Panc1 (cell line): ENCODE measurements around the gene TMPRSS3. TPM values are rescaled to one million over a fixed set of nuclear protein-coding genes. Genes with fewer than 3 reads are reported as not detected.

Experiments used
- ATAC-seq: fragments of 200-7000 bp; cut with Tn5 transposase; 2 replicates; pipeline ENCODE4 v1.9.1; 2020; ENCODE audit warnings: mild to moderate bottlenecking, moderate library complexity
- BruUV-seq: library from RNA; stranded (reverse); fragments of 400-500 nt; replicated peaks from 2 replicates; lab custom pipeline; 2021; lab: Mats Ljungman, UMichigan
- CTCF ChIA-PET: fragments of 300-600 bp; sonication (Branson Sonifier 250); formaldehyde crosslinking; loops from one replicate; lab custom pipeline; 2022; ENCODE audit warnings: antibody characterized with exemption; lab: Charles Lee
- POLR2A ChIA-PET: fragments of 300-600 bp; sonication (Branson Sonifier 250); formaldehyde crosslinking; loops from one replicate; lab custom pipeline; 2022; ENCODE audit warnings: antibody characterized with exemption; lab: Charles Lee
- DNase-seq: peaks from one replicate; pipeline ENCODE4 v3.0.0-alpha.2; 2010; ENCODE audit warnings: low read depth, low spot score
- H3K27ac ChIP-seq: 2 replicates; pipeline ENCODE4 v1.5.1; 2011; ENCODE audit warnings: mild to moderate bottlenecking, low read length, inconsistent platforms
- H3K27me3 ChIP-seq: fragments of 200-500 bp; sonication (Bioruptor generic); 2 replicates; pipeline ENCODE4 v1.6.0; 2014; ENCODE audit warnings: low read length, inconsistent platforms; ENCODE audit not compliant: control insufficient read depth, insufficient read depth
- H3K36me3 ChIP-seq: fragments of 200-500 bp; sonication (Bioruptor generic); 2 replicates; pipeline ENCODE4 v1.5.1; 2014; ENCODE audit warnings: inconsistent platforms, mild to moderate bottlenecking, low read length, moderate library complexity; ENCODE audit not compliant: control insufficient read depth, insufficient read depth
- H3K4me1 ChIP-seq: 2 replicates; pipeline ENCODE4 v1.5.1; 2011; ENCODE audit warnings: inconsistent platforms, mild to moderate bottlenecking, low read length, moderate library complexity; ENCODE audit not compliant: control insufficient read depth, insufficient read depth
- H3K4me3 ChIP-seq, 2 experiments: 2 replicates each; pipeline ENCODE4 v1.5.1; 2011 to 2012; ENCODE audit warnings: low read depth in 2 of 2, low read length in 2 of 2, mild to moderate bottlenecking in 2 of 2, inconsistent platforms in 1 of 2, moderate library complexity in 1 of 2
- H3K9me3 ChIP-seq: fragments of 200-500 bp; sonication (Bioruptor generic); 2 replicates; pipeline ENCODE4 v1.5.1; 2014; ENCODE audit warnings: low read depth, mild to moderate bottlenecking, inconsistent platforms, low read length, moderate library complexity; ENCODE audit not compliant: control insufficient read depth, insufficient read depth
- POLR2AphosphoS5 ChIP-seq: IDR thresholded peaks from 2 replicates; pipeline ENCODE4 v1.6.1; 2012; ENCODE audit warnings: mild to moderate bottlenecking, low read depth, low read length, moderate library complexity
- SIN3A ChIP-seq: IDR thresholded peaks from 2 replicates; pipeline ENCODE4 v1.6.1; 2012; ENCODE audit warnings: low read depth, mild to moderate bottlenecking, low read length, moderate library complexity, borderline replicate concordance; ENCODE audit not compliant: insufficient read depth
- TCF7L2 ChIP-seq: IDR thresholded peaks from 2 replicates; pipeline ENCODE4 v1.6.1; 2011; ENCODE audit warnings: mild to moderate bottlenecking, low read depth, low read length, inconsistent platforms
- in situ Hi-C: cut with HindIII; loops from 2 replicates; pipeline ENCODE4 v1.10.0; 2016; ENCODE audit warnings: low sequenced_read_pairs, low pct_unique_long_range_greater_than_20kb
- intact Hi-C: fragments of 100-400 bp; cut with micrococcal nuclease; formaldehyde crosslinking; loops from one replicate; pipeline ENCODE4 v1.10.0; 2022; ENCODE audit not compliant: unreplicated experiment
- total RNA-seq: library from RNA; stranded (reverse); gene quantifications from one replicate; pipeline ENCODE4 v1.2.1, GENCODE V29; 2021; ENCODE audit not compliant: unreplicated experiment
- TF ChIP-seq, protein P1 (sequence below), 2 experiments: IDR thresholded peaks; 2 replicates each; pipeline ENCODE4 v1.6.1; 2011 to 2012; ENCODE audit warnings: low read depth in 2 of 2, control low read depth in 1 of 2, low read length in 1 of 2, mild to moderate bottlenecking in 1 of 2, moderate library complexity in 1 of 2; ENCODE audit not compliant: insufficient read depth in 1 of 2
- TF ChIP-seq, protein P2 (sequence below): fragments of 450-650 bp; IDR thresholded peaks from 2 replicates; pipeline ENCODE4 v1.5.1; 2017; ENCODE audit warnings: mild to moderate bottlenecking

The TMPRSS3 gene
- total RNA-seq, 1 experiment from 2014 or later = not detected

DNA sequence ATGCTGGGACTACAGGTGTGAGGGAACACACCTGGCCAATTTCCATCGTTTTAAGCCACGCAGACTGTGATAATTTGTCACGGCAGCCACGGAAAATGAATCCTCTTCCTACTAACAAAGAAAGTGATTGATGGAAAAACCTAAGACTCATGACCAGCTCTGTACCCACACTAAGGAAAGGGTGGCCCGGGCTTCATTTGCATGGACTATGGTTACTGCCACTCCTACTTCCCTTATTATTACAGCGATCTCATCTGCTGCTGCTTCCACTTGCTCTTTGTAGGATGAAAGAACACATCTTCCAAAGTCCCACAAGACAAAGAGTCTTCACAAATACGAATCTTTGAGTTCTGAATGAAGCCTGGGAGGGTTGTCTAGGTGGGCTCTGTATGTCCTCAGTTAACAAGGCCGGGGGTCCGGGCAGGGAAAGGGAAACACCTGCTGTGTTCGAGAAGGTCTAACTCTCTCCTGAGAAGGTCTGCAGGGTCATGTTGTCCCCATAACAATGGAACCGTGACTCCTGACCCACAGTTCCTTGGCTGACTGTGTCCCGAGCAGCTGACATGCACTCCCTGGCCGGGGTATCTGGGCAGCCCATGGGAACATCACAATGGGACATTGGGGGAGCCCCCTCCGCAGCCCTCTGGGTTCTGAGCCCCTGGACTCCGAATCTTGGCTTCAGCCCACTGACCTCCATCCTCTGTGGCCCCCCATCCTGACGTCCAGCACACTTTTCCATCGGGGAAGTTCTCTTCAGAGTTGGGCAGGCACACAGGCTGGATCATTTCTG, 16.2 kb downstream of the TMPRSS3 start:
- ATAC-seq (no peak), DNase-seq (no peak)
- Histone ChIP-seq H3K27me3 (no peaks in the 10 kb centered on the region), H3K4me1 (no peaks in the 10 kb centered on the region), H3K4me3 (no peak overlapping the region), H3K36me3 (no peaks in the 10 kb centered on the region), H3K27ac (no peak overlapping the region), H3K9me3 (no peaks in the 10 kb centered on the region)
- BruUV-seq = no TSS peak
- in situ Hi-C loops = no loop called here
- ChIA-PET CTCF (no interaction called here), POLR2A (no interaction called here)
- TF ChIP-seq, protein P1, sequence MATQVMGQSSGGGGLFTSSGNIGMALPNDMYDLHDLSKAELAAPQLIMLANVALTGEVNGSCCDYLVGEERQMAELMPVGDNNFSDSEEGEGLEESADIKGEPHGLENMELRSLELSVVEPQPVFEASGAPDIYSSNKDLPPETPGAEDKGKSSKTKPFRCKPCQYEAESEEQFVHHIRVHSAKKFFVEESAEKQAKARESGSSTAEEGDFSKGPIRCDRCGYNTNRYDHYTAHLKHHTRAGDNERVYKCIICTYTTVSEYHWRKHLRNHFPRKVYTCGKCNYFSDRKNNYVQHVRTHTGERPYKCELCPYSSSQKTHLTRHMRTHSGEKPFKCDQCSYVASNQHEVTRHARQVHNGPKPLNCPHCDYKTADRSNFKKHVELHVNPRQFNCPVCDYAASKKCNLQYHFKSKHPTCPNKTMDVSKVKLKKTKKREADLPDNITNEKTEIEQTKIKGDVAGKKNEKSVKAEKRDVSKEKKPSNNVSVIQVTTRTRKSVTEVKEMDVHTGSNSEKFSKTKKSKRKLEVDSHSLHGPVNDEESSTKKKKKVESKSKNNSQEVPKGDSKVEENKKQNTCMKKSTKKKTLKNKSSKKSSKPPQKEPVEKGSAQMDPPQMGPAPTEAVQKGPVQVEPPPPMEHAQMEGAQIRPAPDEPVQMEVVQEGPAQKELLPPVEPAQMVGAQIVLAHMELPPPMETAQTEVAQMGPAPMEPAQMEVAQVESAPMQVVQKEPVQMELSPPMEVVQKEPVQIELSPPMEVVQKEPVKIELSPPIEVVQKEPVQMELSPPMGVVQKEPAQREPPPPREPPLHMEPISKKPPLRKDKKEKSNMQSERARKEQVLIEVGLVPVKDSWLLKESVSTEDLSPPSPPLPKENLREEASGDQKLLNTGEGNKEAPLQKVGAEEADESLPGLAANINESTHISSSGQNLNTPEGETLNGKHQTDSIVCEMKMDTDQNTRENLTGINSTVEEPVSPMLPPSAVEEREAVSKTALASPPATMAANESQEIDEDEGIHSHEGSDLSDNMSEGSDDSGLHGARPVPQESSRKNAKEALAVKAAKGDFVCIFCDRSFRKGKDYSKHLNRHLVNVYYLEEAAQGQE (IDR thresholded peaks at IDR 0.05; ENCODE audit: insufficient read depth in 1 of 2, low read depth in 2 of 2, low read length in 1 of 2) = no peak
- TF ChIP-seq TCF7L2 = no peak
- no peak for TF ChIP-seq SIN3A
- TF ChIP-seq POLR2AphosphoS5 = no peak
- TF ChIP-seq, protein P2, sequence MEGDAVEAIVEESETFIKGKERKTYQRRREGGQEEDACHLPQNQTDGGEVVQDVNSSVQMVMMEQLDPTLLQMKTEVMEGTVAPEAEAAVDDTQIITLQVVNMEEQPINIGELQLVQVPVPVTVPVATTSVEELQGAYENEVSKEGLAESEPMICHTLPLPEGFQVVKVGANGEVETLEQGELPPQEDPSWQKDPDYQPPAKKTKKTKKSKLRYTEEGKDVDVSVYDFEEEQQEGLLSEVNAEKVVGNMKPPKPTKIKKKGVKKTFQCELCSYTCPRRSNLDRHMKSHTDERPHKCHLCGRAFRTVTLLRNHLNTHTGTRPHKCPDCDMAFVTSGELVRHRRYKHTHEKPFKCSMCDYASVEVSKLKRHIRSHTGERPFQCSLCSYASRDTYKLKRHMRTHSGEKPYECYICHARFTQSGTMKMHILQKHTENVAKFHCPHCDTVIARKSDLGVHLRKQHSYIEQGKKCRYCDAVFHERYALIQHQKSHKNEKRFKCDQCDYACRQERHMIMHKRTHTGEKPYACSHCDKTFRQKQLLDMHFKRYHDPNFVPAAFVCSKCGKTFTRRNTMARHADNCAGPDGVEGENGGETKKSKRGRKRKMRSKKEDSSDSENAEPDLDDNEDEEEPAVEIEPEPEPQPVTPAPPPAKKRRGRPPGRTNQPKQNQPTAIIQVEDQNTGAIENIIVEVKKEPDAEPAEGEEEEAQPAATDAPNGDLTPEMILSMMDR = no peak
- intact Hi-C loops = loop anchor here (10.0 kb wide), 1 partner anchor 235 kb away; no protein-coding TSS in a partner anchor

DNA sequence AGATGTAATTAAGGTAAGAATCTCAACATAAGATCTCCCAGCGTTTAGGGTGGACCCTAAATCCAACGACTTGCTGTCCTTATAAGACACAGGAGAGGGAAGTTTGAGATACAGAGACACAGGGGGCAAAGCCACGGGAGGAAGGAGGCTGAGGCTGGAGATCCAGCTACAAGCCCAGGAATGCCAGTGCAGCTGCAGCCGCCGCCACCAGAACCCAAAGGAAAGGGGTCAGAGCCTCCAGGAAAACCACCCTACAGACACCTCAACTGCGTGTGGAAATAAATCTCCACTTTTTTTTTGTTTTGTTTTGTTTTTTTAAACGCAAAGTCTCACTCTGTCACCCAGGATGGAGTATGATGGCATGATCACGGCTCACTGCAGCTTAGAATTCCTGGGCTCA, 17.4 kb downstream of the TMPRSS3 start:
- H3K4me1 ChIP-seq = no peaks in the 10 kb centered on the region
- no peaks in the 10 kb centered on the region for H3K36me3 ChIP-seq
- ChIA-PET CTCF (interaction anchor here (0.5 kb wide), 1 partner anchor 69 kb away, joined by 10 read pairs; no protein-coding TSS in a partner anchor), POLR2A (no interaction called here)
- no peaks in the 10 kb centered on the region for H3K27me3 ChIP-seq
- no peak for ATAC-seq
- no peaks in the 10 kb centered on the region for H3K9me3 ChIP-seq
- BruUV-seq = no TSS peak
- DNase-seq = no peak
- H3K27ac ChIP-seq = no peak overlapping the region
- H3K4me3 ChIP-seq = no peak overlapping the region
- in situ Hi-C loops = no loop called here
- TF ChIP-seq, protein P2 = no peak
- no peak for TF ChIP-seq POLR2AphosphoS5
- TF ChIP-seq SIN3A = no peak
- TF ChIP-seq TCF7L2 = no peak
- TF ChIP-seq, protein P1 (IDR thresholded peaks at IDR 0.05; ENCODE audit: insufficient read depth in 1 of 2, low read depth in 2 of 2, low read length in 1 of 2) = no peak
- intact Hi-C loops = no loop called here
